ENCODE data around the gene NMT1. TPM values are rescaled to one million over a fixed set of nuclear protein-coding genes. Genes with fewer than 3 reads are reported as not detected.

The NMT1 gene
- total RNA-seq, 1 experiment from 2014 or later = 117 TPM

GRCh38 chr17:45132572-45133463 lies 71.7 kb downstream of the NMT1 start:
- no peak for TF ChIP-seq EZH2 (IDR thresholded peaks at IDR 0.05; ENCODE audit: low read length, unreplicated experiment)
- TF ChIP-seq EZH2phosphoT487 (IDR thresholded peaks at IDR 0.05; ENCODE audit: borderline replicate concordance, low read length) = no peak
- TF ChIP-seq, protein P1, sequence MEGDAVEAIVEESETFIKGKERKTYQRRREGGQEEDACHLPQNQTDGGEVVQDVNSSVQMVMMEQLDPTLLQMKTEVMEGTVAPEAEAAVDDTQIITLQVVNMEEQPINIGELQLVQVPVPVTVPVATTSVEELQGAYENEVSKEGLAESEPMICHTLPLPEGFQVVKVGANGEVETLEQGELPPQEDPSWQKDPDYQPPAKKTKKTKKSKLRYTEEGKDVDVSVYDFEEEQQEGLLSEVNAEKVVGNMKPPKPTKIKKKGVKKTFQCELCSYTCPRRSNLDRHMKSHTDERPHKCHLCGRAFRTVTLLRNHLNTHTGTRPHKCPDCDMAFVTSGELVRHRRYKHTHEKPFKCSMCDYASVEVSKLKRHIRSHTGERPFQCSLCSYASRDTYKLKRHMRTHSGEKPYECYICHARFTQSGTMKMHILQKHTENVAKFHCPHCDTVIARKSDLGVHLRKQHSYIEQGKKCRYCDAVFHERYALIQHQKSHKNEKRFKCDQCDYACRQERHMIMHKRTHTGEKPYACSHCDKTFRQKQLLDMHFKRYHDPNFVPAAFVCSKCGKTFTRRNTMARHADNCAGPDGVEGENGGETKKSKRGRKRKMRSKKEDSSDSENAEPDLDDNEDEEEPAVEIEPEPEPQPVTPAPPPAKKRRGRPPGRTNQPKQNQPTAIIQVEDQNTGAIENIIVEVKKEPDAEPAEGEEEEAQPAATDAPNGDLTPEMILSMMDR (conservative IDR thresholded peaks at IDR 0.05; ENCODE audit: low read depth, low read length) = peak; percentile 87
- Histone ChIP-seq H3K4me1 (ENCODE audit: insufficient read depth, low read length) (peaks cover 48% of the 10 kb centered on the region), H3K4me2 (ENCODE audit: low read length) (peak overlapping the region; percentile 95), H3K79me2 (ENCODE audit: low read length) (peaks cover 46% of the 10 kb centered on the region), H3K9me2 (replicated peaks; ENCODE audit: low read length) (no peaks in the 10 kb centered on the region), H3K4me3 (ENCODE audit: low read length) (peak overlapping the region; percentile 75), H4K20me1 (ENCODE audit: low read length) (no peaks in the 10 kb centered on the region), H3K9ac (ENCODE audit: low read length) (peak overlapping the region; percentile 40), H3K36me3 (ENCODE audit: low read depth, low read length) (no peaks in the 10 kb centered on the region), H3F3A (ENCODE audit: low read length, unreplicated experiment) (no peaks in the 10 kb centered on the region), H3K27me3 (ENCODE audit: low read length) (no peaks in the 10 kb centered on the region), H3K27ac (ENCODE audit: low read length) (peak overlapping the region; percentile 28), H2AFZ (ENCODE audit: low read length) (peak overlapping the region; percentile 81), H3K9me3 (ENCODE audit: low read length) (no peaks in the 10 kb centered on the region)
- ChIA-PET POLR2A (ENCODE audit: unreplicated experiment) (interaction anchor here (0.8 kb wide), 1 partner anchor 16 kb away, joined by 4 read pairs; the partner anchor contains the start of gene HEXIM1), CTCF (interaction anchor here (0.9 to 1.0 kb wide), 2 partner anchors 19 to 22 kb away, joined by 3 to 9 read pairs; no protein-coding TSS in a partner anchor)
- ATAC-seq (peak; percentile 53), DNase-seq (peak; percentile 92)
- intact Hi-C loops (cut with micrococcal nuclease) = loop anchor here (1.0 to 10.0 kb wide), 7 partner anchors 24 to 211 kb away; partner anchors contain the start of genes MAP3K14 and NMT1
- BruUV-seq (replicated peaks) = TSS peak; percentile 18

- no TSS peak for BruUV-seq (replicated peaks)
- POLR2A ChIA-PET (ENCODE audit: unreplicated experiment) = interaction anchor here (0.5 to 2.0 kb wide), 5 partner anchors 14 to 1998 kb away, joined by 4 to 59 read pairs (median 4); partner anchors contain the start of gene HEXIM1
- H3K9me2 ChIP-seq (replicated peaks; ENCODE audit: low read length) = no peaks in the 10 kb centered on the region
- intact Hi-C loops (cut with micrococcal nuclease) = loop anchor here (1.0 to 10.0 kb wide), 4 partner anchors 13 to 179 kb away; partner anchors contain the start of genes HEXIM1 and MAP3K14
- DNase-seq (peak; percentile 99), ATAC-seq (peak; percentile 69)
- peak within 1 kb of the TSS; percentile 70 for H3K4me3 ChIP-seq (ENCODE audit: low read length)
- H3K27me3 ChIP-seq (ENCODE audit: low read length) = no peaks in the 10 kb centered on the region
- no peaks in the 10 kb centered on the region for H3K9me3 ChIP-seq (ENCODE audit: low read length)
- H3F3A ChIP-seq (ENCODE audit: low read length, unreplicated experiment) = no peaks in the 10 kb centered on the region
- H3K4me2 ChIP-seq (ENCODE audit: low read length) = peak within 1 kb of the TSS; percentile 91
- CTCF ChIA-PET = interaction anchor here (0.5 to 2.1 kb wide), 50 partner anchors 8 to 718 kb away, joined by 3 to 175 read pairs (median 6); partner anchors contain the start of genes DCAKD, HEXIM1, HEXIM2 and NMT1
- peaks cover 22% of the 10 kb centered on the region for H3K4me1 ChIP-seq (ENCODE audit: insufficient read depth, low read length)
- H3K27ac ChIP-seq (ENCODE audit: low read length) = no peak within 1 kb of the TSS
- H4K20me1 ChIP-seq (ENCODE audit: low read length) = no peaks in the 10 kb centered on the region
- peak within 1 kb of the TSS; percentile 79 for H2AFZ ChIP-seq (ENCODE audit: low read length)
- H3K9ac ChIP-seq (ENCODE audit: low read length) = peak within 1 kb of the TSS; percentile 46
- no peaks in the 10 kb centered on the region for H3K36me3 ChIP-seq (ENCODE audit: low read depth, low read length)
- TF ChIP-seq, protein P1 (conservative IDR thresholded peaks at IDR 0.05; ENCODE audit: low read depth, low read length) = peak; percentile 100
- no peak for TF ChIP-seq EZH2phosphoT487 (IDR thresholded peaks at IDR 0.05; ENCODE audit: borderline replicate concordance, low read length)
- peaks cover 24% of the 10 kb centered on the region for H3K79me2 ChIP-seq (ENCODE audit: low read length)
These were observed 74.3 kb downstream of the NMT1 start, which contains the start of gene ACBD4 for GRCh38 chr17:45135192-45135977. TSS of gene ACBD4 (plus strand) at chr17:45135687. CDS start at chr17:45136145, 458 bp downstream.

Data from PC-3 (cell line).